GM19328 (cell line): ENCODE measurements around the gene ADARB2.

Experiments used
- ATAC-seq: cut with Tn5 transposase; IDR thresholded peaks from one replicate; pipeline ENCODE4 v1.9.1; 2021; ENCODE audit warnings: mild to moderate bottlenecking, moderate library complexity; ENCODE audit not compliant: unreplicated experiment

Gene ADARB2

GRCh38 chr10:1301143-1301542 lies 436.2 kb downstream of the ADARB2 start:
- no peak for ATAC-seq

DNA sequence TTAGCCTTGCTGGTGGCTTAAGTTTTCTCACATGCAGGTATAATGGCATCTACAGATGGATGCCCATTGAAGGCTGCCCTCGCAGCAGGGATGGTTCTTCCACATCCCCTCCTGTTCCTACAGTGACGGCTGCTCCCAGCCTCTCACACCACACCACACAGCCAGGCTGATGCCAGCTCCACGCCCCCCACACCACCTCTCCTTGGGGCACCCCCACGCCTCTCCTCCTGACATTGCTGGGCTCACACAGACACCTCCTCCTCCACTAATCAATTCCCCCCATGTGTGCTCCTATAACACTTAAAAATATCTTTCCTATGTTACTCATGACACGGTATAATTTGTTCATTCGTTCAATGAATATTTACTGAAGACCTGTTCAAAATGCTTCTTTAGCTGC lies 437.1 kb downstream of the ADARB2 start:
- no peak for ATAC-seq

GRCh38 chr10:1299041-1299726 lies 438.1 kb downstream of the ADARB2 start:
- ATAC-seq = no peak

- ATAC-seq = no peak
These were observed 439.6 kb downstream of the ADARB2 start for GRCh38 chr10:1297566-1298301.

DNA sequence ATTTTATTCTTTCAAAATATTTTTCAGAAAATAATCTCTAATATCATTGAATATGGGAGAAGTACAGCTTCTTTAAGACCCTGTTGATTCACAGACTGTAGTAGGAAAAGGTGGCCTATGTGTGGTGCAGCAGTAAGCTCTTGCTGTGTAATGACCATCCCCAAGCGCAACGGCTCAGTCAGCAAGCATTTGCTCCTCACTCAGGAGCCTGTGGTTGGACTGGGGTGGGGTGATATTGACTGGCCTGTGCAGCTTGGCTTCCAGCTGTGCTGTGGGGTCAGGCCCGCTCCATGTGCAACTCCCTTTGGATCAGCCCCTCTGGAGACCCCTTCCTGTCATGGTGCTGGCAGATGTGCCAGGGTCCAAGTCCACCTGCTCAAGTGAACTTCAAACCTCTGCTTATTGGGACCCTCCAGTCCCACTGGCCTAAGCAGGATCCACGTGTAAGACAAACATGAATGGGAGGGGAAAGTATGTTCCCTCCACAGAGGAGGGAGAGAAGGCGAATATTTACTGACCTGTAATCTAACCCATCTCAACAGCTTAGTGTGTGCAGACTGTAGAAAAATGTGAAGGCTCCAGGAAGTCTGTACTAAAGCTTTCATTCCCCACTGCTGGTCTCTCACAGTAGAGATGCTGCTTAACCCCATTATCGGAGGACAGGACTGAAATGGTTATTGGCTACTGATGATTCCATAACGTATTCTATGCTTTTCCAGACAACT lies 441.4 kb downstream of the ADARB2 start:
- no peak for ATAC-seq

- ATAC-seq = no peak
These were observed 442.6 kb downstream of the ADARB2 start for GRCh38 chr10:1294748-1295147.

DNA sequence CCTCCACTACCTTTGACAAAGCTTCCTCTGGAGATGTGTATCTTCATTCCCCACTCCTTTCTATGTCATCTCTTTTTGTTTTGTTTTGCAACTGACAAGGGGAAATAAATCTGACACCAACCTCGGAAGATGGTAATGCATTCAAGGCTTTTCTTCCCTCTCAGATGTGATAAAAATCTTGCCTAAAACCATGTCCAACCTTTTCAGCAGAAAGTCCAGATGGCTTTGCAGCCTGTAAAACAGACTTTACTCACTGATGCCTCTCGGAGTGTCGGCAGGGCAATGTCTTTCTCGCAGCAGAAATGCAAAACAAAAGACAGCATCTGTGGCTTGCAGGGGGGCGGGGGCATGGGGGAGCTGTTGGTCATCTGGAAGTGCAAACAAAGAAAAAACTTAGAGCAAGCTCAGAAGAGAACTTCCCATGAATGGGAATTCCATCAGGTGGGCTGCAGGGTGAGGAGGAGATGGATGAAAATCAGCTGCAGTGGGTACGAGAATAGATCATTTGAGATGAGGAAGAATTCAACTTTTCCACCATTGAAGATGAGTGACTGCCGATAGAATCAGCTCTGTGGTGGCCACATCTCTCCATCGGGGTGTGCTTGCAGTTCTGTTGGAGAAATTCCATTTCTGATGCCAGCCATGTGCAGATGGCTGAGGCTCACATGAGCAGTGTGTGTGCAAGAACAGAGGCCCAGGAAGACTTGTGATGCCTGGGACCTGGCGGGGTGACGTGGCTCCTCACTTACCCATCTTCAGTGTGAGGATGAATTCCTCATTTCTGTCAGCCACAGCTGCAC lies 443.5 kb downstream of the ADARB2 start:
- ATAC-seq = no peak

DNA sequence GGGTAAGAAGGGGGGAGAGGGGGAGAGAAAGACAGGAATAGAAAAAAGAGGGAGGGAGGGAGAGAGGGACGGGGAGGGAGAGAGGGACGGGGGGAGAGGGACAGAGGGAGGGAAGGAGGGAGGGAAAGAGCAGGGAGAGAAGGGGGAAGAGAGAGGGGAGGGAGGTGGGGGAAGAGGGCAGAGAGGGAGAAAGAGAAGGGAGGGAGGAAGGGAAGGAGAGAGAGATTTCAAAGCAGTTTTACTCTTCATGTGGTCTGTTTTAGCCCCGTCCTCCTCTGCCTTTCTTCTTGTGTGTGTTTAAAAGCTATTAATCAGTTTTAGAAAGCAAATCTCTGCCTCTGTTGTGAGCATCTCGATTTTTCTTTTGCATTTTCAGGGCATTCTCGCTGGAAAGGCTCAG lies 444.2 kb downstream of the ADARB2 start:
- ATAC-seq = no peak

- no peak for ATAC-seq
These were observed 444.7 kb downstream of the ADARB2 start for GRCh38 chr10:1292611-1293031.

DNA sequence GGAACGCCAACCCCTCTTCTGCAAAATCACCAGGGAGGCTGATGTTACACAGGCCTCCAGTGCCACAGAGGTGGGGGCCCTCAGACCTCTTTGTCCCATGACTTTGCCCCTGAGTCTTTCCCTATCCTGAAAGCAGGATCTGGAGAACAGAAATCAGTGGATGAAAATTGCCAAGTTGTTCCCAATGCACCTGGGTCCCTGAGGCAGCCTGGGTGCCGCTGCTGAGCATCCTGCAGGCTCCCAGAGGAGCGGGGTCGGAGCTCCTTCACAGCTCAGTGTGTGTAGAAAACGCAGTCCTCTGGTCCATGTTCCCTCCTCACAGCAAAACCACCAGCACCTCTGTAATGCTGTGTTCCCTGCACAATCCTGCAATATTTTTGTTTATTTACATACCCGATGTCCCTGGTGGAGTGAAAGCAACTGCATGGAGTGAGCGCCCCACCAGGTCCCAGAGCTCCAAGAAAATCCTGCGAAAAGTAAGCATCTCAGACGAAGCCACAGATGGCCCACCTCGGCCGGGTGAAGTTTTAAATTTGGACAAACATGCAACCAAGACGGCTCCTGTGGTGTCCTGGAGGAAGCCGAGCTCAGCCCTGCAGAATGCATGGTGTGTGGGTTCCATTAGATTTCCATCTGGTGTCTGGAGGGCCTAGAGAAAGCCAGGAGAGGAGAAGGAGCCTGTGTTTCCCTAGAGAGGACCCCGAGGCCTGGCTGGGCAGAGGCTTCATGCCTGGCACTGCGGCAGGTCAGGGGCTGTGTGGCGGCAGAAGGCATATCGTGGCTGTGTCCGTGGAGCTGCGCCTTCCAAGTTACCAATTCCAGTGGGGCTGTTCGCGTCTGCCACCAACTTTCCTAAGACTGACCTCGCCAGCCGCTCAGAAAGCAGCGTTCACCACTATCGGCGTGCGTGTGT lies 445.9 kb downstream of the ADARB2 start:
- no peak for ATAC-seq

DNA sequence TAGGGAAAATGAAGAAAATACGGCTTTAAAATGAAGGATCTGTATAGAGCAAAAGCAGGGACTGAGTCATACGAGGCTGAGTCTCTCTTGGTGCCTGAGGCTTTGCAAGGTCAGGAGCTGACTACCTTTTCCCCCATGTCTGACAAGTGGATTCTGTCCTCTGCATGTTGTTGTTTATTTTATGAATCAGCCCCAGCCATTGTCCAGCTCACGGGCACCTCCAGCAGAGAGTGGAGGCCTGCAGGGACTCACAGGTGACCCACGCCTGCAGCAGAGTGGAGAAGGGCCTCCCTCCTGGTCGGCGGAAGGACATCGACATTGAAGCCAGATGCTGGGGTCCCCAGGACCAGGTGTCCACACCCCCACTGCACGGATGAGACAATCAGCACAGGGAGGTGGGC lies 447.3 kb downstream of the ADARB2 start:
- ATAC-seq = no peak

GRCh38 chr10:1289591-1289990 lies 447.7 kb downstream of the ADARB2 start:
- ATAC-seq = no peak

DNA sequence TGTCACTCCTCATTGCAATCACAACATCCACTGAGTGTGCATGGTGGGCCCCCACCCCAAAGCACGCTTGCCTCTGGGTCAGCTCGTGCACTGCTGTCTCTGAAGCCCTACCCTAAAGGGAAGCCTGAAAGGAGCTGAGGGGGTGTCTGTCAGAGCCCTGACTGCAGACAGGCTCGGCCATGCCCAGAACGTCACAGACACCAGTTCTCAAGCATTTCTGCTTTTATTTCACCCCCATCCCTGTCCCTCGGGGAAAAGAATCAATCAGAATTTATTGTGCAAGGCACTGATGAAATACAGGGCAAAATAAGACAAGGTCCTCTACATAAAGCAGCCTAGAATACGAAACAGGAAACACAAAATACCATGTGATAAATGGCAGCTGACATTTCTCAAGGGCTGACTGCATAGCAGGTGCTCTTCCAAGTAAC lies 449.3 kb downstream of the ADARB2 start:
- ATAC-seq = no peak

GRCh38 chr10:1287487-1287886 lies 449.8 kb downstream of the ADARB2 start:
- ATAC-seq = no peak

DNA sequence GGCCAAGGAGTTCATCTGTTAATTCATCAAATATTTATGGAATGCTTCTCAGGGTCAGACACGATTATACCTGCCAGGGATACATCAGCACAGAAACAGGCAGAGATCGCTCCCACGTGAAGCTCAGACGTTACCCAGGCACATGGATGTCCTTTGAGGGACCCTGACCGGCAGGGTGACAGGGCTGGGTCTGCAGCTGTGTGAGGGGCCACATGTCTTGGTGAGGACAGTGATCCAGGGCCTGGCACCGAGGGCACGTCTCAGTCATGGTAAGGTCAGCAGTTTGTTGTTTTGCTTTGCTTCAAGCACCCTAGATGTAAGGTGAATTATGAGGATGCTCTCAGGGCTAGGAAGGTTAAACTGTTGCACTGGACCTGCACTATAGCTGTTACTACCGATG lies 453.2 kb downstream of the ADARB2 start:
- ATAC-seq = no peak

DNA sequence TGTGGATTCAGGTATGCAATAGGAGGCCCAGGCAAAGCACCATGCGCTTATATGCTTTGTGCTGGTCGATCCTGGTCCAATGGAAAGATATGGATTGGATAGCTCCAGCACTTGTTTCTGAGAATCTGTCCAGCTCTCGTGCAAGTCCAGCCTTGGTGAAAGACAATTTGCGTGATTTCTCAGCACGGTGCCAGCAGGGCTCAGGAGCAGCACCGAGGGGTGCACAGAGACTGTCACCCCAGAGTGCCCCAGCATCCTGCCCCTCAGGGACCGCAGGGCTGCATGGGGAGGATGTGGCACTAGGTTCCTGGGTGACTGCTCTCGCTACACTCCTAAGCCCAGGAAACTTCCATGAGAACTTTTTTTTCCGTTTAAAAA lies 455.9 kb downstream of the ADARB2 start:
- no peak for ATAC-seq

GRCh38 chr10:1280466-1281404 lies 456.6 kb downstream of the ADARB2 start:
- no peak for ATAC-seq

GRCh38 chr10:1278306-1278705 lies 459.0 kb downstream of the ADARB2 start:
- ATAC-seq = no peak
